Activated CD4-positive, alpha-beta T cell treated with anti-CD3 and anti-CD28 coated beads for 1 hour (primary cell): Measurements from ENCODE around the gene CHCHD3.

Experiments used
- DNase-seq: peaks from one replicate; pipeline ENCODE4 v3.0.0-alpha.2; 2020

CHCHD3 gene

GRCh38 chr7:132800522-132800921 lies 281.4 kb downstream of the CHCHD3 start:
- DNase-seq, result no peak

DNA sequence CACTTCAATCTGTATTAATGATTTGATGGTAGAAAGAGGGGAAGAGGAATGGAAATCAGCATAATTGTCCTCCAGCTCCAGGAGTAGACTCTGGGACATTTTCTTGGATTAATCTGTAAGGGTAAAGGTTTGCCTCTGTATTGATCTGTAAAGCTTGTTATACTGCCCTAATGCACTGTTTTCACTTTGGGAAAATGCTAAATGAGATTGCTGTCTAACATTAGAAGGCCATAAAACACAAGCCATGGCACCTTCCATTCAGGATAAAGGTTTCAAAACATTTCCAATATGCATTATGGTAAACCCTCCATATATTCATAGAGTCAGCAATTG lies 282.8 kb downstream of the CHCHD3 start:
- no peak for DNase-seq

DNA sequence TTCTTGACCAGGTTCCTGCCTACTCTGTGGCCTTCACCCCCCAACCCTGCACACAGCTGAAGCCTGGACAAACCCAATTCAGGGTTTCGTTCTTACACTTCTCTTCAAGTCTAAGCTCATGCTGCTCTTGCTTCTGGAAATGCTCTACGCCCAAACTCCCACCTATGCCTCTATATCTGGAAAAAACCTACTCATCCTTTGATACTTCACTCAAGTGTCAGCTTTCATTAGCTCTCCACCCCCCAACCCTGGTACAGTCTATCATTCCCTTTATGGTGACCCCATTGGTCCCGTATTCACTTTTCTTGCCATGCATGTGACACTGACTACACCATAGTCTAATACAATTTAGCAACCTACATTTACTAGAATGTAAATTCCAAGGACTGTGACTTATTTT lies 284.7 kb downstream of the CHCHD3 start:
- DNase-seq, result no peak

DNA sequence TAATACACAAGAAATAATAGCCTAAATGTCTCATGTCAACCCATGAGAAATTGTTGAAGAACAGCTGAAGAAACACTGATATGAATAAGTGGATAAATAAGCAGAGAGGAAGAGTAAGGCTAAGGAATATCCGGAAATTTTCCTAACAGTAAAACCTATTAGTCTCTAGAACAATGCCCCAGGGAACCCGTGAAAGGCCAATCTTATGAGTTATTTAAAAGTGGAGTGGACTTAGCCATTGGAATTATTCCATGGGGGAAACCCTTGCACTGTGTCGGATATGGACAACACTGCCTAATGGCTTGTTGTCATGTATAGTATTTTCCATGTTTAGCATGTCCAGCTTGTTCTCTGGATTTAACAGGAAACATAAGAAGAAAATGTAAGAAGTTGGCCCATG lies 288.4 kb downstream of the CHCHD3 start:
- DNase-seq, result no peak

- no peak for DNase-seq
Measured at GRCh38 chr7:132791036-132791435, 290.9 kb downstream of the CHCHD3 start.

DNA sequence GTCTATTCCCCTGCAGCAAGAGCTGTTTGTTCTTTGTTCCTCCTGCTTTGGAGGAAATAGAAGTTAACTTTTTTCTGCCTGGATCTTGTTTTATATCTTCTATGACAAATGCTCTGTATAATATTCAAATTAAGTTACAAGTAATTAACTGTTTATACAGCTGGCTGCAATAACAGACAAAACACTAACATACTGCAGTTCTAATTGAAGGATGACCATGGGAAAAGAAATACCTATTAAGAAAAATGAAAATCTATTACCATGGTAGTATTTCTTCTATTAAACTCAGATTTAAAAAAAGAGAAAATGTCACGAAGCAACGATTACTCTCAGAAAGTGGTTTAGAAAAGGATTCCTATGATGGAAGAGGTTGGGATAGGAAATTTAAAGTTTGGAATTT lies 291.8 kb downstream of the CHCHD3 start:
- no peak for DNase-seq

DNA sequence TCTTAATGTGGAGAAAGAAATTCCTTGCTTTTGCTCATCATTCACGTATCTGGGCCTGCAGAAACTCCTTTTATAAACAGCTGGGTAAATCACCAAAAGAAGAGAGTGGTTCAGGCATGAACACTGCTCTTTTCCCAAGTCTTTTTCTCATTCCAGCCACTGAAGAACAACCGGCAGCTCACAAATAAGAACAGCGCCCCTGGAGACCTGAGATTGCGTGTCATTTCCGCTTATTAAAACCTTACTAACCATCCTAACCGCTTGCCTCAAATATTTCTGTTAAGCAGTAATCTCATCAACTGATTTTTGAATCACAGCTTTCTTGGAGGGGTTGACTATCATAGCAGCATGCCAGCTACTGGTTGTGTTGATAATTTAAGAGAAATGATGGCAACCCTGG lies 292.6 kb downstream of the CHCHD3 start:
- DNase-seq, result no peak

DNA sequence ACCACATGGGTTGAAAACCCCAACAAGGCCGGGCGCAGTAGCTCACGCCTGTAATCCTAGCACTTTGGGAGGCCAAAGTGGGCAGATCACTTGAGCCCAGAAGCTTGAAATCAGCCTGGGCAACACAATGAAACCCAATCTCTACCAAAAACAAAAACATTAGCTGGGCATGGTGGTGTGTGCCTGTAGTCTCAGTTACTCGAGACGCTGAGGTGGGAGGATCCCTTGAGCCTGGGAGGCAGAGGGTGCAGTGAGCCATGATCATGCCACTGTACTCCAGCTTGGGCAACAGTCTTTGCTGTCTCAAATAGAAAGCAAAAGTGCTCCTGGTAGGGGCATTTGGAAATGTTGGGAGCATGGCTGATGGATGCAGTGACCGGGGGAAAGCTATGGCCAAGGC lies 296.0 kb downstream of the CHCHD3 start:
- no peak for DNase-seq

GRCh38 chr7:132784406-132784805 lies 297.5 kb downstream of the CHCHD3 start:
- no peak for DNase-seq

GRCh38 chr7:132783824-132784223 lies 298.1 kb downstream of the CHCHD3 start:
- no peak for DNase-seq

DNA sequence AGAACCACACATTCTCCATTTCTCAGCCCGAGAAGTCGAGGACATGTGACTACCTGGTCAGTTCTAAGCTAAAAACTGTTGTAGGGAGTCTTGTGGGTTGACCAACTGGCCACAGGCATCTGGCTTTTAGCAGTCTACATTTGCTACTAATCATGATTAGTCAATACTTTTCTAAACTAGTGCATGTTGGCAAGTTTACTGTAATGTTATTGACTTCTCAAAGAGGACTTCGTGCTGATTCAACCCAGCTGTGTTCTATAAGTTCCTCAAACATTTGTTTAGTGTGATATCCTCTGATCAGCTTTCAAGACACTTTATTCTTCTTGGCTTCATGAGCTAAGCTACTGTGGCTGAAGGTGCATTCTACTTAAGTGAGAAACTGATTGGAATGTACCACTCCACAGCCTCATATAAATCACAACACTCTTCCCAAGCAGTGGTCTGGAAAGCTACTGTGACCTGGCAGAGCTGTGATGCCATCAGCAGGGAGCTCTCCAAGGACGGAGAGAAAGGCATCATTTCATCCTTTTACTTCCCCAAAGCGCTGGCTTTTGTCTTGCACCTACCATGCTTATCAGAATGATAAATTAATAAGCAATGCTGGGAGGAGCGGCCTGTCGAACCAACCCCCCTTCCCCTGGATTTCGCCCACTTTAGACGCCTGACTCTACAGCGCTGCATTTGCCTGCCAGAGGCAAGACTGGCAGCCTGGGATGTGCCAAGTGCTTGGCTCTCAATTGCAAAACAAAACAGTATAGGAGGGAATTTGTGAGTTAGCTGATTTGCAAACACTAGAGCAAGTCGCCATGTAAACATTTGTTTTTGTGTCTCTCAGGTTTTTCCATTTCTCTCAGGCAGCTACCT lies 298.9 kb downstream of the CHCHD3 start:
- DNase-seq, result no peak

DNA sequence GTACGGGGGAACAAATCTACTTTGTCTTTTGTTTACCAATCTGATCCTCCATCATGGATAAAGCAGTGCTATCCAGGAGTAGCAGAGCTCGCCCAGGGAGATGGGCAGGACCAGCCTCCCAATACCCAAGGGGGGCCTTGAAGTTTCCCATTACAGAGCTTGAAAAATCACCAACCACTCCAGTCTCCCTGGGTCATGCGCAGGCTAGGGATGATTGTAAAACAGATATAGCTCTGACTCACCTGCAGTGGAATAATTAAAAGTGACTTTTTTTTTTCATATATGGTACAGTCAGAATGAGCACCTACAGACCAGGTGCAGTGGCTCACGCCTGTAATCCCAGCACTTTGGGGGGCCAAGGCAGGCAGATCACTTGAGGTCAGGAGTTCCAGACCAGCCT lies 301.1 kb downstream of the CHCHD3 start:
- DNase-seq, result no peak

DNA sequence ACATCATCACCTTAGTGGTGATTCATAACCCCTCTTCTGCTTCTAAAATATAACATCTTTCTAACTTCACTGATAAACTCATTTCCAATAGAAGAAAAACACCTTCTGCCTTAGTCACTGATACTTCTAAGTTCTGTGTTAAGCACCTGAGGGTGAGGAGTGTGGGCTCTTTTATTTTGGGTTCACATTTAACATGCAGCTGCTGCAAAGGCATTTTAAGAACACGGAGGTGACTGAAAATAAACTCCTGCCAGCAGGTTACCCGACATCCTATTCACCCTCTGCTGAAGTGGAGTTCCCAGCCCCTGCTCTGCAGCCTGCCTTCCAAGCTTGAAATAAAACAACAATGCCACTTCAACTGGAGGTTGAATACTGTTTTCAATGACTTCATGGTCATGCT lies 302.7 kb downstream of the CHCHD3 start:
- DNase-seq, result no peak

DNA sequence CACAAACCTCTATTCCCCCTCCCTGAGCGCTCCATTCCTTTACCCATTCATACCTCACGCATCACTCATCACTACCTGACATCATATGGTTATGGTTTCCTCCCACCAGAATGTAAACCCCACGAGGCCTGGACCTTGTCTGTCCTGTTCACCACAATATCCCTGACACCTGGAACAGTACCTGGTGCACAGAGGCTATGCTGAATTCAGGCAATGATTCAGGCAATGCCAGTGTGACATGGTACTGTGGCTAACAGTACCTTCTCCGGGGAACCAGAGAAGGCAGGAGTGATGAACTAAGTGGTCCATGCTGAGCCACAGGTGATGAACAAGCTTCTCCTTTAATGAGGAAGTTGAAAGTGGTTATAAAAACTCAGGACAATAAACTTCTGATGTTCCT lies 303.1 kb downstream of the CHCHD3 start:
- no peak for DNase-seq

DNA sequence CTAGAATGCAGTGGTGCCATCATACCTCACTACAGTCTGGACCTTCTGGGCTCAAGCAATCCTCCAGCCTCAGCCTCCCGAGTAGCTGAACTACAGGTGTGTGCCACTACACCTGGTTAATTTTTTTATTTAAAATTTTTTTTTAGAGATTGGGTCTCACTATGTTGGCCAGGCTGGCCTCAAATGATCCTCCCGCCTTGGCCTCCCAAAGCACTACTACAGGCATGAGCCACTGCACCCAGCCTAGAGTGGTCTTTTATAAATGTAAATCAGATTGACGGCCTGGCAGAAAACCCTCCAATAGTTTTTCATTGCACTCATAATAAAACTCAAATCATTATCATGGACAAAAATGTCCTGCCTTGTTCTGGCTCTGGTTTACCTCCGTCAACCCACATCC lies 303.9 kb downstream of the CHCHD3 start:
- DNase-seq, result no peak

DNA sequence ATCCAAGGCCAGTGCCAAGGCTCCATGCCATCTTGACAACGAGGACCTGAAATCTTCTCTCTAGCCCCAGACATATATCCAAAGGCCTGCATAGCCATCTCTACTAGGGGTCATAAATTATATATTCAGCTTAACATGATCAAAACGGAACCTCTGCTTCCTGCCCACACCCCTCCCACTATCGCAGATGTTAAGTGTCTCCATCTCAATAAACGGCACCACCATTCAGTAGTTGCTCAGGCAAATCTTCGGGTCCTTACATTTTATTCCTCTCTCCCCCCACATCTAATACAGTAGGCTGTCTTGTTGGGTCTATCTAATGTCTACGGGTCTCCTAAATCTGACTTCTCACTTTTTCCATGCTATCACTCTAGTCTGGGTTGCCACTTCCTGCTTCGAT lies 304.5 kb downstream of the CHCHD3 start:
- DNase-seq, result no peak

DNA sequence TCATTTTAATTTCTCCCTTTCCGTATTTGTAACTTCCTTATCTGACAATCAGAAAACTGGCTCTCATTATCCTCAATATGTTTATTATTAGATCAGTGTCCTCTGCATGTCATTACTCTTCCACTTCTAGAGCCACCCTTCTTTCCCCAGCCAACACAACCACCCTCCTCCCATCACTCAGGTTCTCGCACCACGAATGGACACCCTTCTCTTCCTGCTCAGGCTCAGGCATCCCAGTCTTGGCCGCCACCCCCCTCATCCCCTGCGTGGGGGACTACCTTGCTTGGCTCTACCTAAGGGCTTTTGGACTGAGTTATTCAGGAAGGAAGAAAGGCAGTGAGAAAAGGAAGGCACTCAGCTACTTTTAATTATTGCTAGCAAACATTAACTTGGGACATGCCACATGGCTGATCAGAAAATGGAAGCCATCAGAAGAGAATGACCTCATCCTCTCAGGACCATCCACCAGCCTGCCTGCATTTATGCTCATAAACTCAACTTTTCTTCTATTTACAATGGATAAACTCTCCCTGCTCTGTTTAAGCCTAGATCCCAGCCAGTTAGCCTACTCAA lies 305.8 kb downstream of the CHCHD3 start:
- no peak for DNase-seq

- DNase-seq, result no peak
Measured at GRCh38 chr7:132773527-132773956, 308.3 kb downstream of the CHCHD3 start.

GRCh38 chr7:132771301-132771730 lies 310.6 kb downstream of the CHCHD3 start:
- no peak for DNase-seq

- no peak for DNase-seq
Measured at GRCh38 chr7:132770055-132770454, 311.8 kb downstream of the CHCHD3 start.

GRCh38 chr7:132769280-132769679 lies 312.6 kb downstream of the CHCHD3 start:
- DNase-seq, result no peak

GRCh38 chr7:132768099-132768498 lies 313.8 kb downstream of the CHCHD3 start:
- DNase-seq, result no peak

DNA sequence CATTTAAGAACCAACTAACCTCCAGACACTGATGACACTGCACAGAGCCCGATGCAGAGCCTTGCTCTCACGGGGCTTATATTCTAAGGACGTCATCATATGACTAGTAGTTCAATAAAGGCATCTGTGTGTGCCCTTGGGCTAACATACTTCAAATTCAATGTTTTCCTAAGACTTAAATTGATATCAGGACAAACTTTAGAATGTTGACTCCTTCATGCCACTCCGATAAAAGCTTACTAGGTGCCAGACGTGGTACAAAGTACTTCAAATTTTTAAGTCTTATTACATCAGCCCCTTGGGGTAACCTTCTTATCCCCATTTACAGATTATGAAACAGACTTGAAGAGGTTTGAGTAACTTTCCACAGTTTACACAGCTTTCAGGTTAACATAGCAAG lies 314.5 kb downstream of the CHCHD3 start:
- no peak for DNase-seq

DNA sequence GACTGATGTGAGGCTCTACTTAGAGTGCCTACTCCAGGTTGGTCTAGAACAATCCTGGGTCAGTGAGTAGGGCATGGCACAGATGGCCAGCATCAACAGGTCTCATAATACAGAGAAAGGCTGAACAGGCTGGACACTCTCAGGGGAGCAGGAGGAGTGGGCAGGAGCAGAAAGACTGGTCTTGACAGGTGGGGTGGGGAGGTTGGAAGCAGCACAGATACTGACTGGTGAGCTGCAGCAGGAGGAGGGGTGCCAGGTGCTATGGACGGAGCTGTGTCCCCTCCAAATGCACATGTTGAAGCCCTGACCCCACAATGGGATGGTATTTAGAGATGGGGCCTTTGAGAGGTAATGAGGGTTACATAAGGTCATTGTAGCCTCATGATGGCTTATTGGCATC lies 315.2 kb downstream of the CHCHD3 start:
- DNase-seq, result no peak

- no peak for DNase-seq
Measured at GRCh38 chr7:132765861-132766260, 316.0 kb downstream of the CHCHD3 start.
